HL-60/S4 (cell line): ENCODE measurements around the gene PTPN2.
"Not testable (repeated sequence)": the region's sequence is repeated elsewhere in the genome, so short reads cannot be mapped to it uniquely, and the experiment has no call there.

Source experiments
- in situ Hi-C: fragments of 300-500 bp; cut with MboI; formaldehyde crosslinking; loops from 2 replicates; pipeline ENCODE4 v1.14.3; 2022; ENCODE audit warnings: low sequenced_read_pairs

Gene PTPN2

DNA sequence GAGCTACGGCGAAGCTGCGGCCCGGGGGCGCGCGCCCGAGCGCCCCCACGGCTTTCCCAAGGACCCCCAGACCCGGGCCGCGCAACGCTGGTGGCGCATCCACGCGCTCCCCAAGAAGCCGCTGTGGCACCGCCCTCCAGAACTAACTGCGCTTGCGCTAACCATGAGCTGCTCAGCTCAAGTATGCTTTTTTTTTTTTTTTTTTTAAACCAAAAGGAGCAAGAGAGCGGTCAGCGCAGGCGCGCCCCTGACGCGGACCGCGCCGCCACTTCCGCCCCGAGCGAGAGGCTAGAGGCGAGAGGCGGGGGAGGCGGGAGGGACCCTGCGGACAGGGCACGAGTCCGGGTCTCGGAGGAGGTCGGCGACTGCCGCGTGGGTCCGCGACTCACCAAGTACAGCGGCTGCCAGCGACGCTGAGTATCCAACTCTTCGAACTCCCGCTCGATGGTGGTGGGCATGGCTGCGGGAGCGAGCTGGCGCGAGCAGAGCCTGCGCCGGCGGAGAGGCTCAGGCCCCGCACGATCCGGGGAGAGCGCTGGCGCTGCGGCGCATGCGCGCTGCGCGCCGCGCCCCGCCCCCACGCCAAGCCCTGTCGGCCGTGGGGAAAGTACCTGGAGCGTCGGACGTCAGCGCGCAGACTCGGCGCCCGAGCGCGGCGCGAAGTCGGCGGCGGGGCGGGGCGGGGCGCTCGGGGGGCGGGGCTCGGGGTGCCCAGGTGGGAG lies at the start of gene PTPN2:
PTPN2 (minus strand) TSS at position 554 of the 722 bp plus-strand sequence; CDS start at position 458, 96 bp downstream.
- in situ Hi-C loops: no loop called here

DNA sequence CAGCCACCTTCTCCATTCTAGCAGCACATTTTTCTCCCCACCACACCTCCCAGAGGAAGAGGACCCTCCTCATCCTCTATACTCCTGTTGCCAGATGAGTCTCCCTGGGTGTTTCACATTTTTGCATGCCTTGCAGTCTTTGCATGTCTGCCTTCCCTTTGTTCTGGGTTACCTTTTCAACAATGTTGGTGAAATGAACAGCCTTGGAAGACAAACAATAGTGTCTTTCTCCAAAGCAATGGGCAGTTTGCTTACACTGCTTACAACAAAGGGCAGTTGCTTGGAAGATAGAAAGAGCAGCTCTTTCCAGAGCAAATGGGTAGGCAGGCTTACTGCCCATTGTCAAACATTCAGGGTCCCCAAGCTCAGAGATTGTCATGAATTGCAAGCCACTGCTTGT lies 49.3 kb upstream of the PTPN2 start:
- in situ Hi-C loops: loop anchor here (25.0 kb wide), 1 partner anchor 546 kb away; the partner anchor contains the start of gene AFG3L2

DNA sequence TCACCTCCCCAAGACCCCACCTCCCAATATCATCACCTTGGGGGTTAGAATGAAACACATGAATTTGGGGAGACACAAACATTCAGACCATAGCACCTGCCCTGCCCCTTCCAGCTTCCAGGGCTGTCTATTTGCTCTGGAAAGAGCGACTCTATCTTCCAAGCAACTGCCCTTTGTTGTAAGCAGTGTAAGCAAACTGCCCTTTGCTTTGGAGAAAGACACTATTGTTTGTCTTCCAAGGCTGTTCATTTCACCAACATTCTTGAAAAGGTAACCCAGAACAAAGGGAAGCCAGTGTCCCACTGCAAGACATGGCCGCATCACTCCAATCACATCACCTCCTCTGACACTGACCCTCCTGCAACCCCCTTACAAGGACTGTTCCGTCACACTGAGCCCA lies 46.9 kb upstream of the PTPN2 start:
- in situ Hi-C loops: loop anchor here (25.0 kb wide), 1 partner anchor 544 kb away; the partner anchor contains the start of gene AFG3L2

DNA sequence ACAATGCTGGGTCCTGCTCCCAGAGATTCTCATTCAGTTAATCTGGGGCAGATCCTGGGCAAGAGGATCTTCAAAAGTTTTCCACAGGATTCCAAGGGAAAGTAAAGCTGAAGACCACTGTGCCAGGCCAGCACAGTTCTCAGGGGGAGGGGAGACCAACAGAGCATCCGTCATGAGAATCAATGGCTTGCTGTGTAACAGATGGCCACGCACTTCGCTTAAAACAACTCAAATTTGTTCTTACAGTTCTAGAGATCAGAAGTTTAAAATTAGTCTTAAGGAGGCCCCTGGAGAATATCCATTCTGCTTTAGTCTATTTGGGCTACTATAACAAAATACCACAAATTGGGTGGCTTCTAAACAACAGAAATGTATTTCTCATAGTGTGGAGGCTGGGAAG lies 46.3 kb upstream of the PTPN2 start:
- in situ Hi-C loops: loop anchor here (25.0 kb wide), 1 partner anchor 543 kb away; the partner anchor contains the start of gene AFG3L2

DNA sequence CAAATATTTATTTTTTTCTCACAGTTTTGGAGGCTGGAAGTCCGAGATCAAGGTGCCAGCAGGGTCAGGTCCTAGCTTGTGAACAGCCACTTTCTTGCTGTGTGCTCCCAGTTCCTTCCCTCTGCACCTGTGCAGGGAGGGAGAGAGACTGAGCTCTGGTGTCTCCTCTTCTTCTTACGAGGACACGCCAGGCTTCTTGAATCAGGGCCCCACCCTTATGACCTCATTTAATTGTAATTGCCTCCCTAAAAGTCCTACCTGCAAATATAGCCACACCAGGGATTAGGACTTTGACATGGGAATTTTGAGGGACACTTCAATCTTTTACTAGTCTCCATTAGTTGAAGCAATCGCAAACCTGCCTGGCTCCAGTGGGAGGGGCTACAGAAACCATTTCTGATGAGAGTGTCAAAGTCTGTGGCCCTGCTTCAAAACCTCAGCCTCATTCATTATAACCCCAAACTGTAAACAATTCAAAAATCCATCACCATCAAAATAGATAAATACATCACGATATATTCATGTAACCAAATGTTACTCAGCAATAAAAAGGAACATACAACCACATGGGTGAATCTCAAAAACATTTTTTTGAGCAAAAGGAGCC lies 45.5 kb upstream of the PTPN2 start:
- in situ Hi-C loops: loop anchor here (25.0 kb wide), 1 partner anchor 542 kb away; the partner anchor contains the start of gene AFG3L2

DNA sequence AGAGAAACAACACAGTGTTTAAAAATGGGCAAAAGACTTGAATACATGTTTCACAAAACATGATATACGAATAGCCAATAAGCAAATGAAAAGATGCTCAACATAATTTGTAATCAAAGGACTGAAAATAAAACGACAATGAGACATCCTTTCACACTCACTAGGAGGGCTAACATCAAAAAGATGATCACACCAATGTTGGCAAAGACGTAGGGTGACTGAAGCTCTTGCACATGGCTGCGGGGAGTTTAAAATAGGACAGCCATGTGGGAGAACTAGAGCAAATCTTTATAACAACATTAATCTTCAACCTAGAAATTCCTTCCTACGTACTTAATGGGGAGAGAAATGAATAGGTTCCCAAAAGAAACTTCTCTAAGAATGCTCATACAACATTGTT lies 44.6 kb upstream of the PTPN2 start:
- in situ Hi-C loops: loop anchor here (25.0 kb wide), 1 partner anchor 541 kb away; the partner anchor contains the start of gene AFG3L2

DNA sequence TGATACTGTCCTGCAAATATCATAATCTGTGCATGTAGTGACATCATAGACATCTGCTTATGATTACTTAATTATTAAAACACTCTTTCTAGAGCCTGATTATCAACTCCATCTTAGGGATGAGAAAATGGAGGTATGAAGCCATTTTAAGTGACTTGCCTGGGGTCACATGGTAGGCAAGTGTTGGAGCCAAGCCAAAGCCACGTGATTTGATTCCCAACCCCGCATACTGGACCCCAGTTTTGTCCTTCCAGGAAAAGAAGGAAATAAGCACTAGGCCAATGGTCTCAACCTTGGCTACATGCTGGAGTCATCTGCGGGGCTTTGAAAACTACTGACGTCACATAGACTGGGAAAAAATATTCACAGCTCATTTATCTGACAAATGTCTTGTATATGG lies 44.2 kb upstream of the PTPN2 start:
- in situ Hi-C loops: loop anchor here (25.0 kb wide), 1 partner anchor 541 kb away; the partner anchor contains the start of gene AFG3L2

DNA sequence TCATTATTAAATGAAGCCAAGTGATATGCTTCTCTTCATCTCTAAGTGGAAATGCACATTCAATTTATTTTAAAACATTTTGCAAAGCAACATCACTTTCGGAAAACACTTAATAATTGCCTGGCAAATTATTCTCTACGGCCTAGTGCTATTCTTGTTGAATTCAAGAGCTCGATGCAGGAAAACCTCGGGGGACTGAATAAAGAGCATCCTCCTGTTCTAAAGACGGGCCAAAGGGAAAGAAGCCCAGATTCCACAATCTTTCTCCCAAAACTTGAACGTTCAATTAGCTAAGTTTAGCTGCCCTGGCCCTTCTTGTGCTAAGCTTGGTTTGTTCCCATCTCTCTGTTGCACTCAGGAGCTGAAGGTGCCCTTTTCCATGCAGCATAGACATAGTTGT lies 40.6 kb upstream of the PTPN2 start:
- in situ Hi-C loops: loop anchor here (25.0 kb wide), 1 partner anchor 537 kb away; the partner anchor contains the start of gene AFG3L2

DNA sequence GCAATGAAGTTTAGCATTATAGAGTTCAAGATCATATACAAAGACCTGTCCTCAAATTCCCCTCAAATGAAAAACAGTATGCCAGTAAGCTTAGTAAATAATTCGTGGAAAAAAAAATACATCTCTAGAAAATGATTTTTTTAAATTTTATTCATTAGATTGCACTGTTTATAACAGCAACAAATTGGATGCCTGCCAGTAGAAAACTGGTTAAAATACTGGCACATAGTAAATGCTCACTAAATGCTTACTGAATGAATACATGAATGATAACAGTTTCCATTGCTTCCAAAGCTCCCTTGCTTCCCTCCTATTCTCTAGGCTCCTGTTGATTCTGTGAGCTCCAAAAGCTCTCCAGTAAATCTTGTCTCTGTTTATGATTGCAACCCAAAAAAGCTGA lies 38.2 kb upstream of the PTPN2 start:
- in situ Hi-C loops: no loop called here

DNA sequence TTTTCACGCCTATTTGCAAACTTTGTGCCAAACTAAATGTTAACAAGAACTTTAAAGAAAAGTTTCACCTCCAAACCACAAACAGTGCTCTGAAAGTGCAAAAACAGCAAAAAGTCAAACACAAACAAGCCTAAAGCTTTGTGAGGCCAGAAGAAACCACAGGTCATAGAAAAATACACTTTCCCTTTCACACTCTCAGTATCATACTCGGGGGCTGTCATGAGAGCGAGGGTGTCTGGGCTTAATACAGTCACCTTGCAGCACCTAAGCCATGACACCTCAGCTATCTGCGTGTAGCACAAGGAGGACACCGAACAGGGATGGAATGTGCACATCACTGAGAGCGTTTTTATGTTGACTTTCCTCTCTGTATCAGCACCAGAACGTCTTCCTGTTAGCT lies 37.1 kb upstream of the PTPN2 start:
- in situ Hi-C loops: no loop called here

DNA sequence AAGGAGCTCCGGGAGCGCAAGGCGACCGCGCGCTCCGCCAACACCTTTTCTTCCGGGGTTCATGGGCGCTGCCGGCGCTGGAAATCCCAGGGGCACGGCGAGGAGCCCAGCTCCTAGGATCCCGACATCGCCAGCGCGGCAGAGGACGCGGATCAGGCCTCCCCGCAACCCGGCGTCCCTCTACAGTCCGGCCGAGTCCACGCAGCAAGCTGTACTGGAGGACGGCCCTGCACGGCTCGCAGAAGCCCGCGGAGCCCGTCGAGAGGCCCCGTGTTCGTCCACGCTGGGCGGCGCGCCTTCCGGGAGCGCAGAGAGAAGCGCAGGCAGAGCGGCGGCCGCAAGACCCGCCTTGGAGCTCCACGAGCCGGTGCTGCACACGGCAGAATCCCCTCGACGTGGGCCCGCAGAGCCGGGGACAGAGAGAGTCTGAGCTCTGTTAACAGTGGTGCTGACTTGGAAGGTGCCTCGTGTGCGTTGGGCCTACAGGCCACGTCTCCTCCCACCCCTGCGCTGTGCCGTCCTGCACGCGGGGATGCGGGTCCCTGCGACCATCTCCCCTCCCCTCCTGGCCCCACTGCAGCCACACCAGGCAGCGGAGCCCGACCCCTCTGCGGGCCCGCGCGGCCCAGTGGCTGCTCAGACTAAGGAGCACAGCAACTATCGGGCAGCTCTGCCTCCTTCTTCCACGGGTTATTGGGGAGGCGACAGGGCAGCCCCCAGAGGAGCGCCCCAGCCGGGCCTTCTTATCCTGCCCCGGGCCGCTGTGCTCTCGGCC lies 28.1 kb upstream of the PTPN2 start:
- in situ Hi-C loops: no loop called here

DNA sequence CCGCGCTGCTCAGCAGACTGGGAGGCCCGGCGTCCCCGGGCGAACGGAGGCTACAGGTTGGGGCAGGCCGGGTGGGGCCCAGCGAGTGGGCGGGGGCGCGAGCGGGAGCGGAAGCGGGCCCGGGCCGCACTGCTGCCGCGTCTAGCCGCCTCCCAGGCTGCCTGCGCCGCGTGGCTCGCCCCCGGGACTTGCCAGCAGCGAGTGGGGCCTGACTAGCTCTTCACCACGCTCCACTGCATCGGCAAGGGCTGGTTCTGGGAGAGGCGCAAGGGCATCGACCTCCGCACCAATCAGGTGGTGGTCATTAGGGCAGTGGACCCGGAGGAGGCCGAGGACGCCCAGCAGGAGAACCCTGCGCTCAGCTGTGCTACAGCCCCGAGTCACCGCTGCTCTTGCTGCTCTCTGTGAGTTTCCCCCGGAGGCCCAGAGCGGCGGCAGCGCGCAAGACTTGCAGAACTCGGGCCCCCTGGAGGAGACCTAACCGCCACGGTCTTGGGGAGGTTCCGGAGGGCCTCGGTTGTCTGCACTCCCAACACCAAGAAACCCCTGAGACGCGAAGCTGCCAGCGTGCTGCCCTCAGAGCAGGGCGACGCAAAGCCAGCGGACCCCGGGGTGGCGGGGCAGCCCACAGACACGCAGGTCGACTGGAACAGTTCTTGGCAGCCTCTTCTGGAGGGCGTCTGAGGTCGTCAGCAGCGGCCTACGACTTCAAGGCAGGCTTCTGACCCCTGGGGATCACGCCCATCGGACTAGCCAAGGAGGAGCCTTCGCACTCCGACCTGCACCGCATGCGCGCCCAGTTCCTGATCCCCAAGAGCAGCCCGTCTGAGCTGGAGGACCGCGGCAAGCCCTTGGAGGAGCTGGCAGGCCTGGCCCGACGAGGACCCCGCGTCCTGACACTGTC lies 27.2 kb upstream of the PTPN2 start:
- in situ Hi-C loops: no loop called here

DNA sequence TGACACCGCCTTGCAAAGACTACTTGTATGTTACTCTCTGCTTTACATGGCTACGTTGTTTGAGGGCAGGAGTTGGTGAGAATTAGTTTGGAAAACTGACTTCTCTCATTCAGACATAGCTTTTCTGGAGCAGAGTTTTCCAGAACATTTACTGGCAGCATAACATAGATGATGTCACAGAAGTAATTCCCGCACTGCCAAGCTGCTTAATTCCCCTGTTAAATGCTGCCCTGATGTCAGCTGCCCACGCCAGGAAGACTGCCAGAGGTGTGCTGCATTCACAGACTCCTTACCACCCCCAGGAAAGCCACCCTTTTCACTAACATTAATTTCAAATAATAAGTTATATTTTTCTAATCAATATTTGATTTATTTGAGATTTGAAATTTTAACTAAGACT lies 24.7 kb upstream of the PTPN2 start:
- in situ Hi-C loops: no loop called here

DNA sequence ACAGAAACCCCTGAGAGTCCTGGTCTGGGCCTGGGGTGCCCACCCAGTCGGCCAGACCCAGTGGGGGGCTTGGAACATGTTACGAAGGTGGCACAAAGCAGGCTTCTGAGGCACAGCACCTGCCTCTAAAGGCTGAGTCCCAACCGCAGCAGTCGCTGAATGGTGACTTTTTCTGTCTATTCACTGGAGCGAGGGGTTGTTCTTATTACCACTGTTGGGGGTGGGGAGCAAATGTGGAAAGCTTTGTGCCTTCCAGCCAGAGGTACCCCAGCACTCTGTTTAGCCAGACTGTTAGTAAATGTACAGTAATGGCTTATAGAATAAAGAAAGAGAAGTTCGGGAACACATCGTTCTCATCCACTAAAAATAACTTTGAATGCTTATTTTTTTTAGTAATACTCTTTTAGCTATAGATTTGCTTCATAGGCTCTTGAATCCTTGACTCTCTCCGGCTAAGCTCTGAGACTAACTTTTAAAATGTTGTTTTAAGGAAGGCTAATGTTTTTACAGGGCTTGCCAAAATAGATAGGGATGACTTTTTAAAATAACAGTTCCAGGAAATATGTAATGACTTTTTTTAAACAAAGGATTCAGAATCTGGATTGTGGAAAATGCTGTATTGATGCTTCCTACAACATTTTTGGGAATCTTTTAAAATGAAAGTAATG lies 23.4 kb upstream of the PTPN2 start:
- in situ Hi-C loops: no loop called here

DNA sequence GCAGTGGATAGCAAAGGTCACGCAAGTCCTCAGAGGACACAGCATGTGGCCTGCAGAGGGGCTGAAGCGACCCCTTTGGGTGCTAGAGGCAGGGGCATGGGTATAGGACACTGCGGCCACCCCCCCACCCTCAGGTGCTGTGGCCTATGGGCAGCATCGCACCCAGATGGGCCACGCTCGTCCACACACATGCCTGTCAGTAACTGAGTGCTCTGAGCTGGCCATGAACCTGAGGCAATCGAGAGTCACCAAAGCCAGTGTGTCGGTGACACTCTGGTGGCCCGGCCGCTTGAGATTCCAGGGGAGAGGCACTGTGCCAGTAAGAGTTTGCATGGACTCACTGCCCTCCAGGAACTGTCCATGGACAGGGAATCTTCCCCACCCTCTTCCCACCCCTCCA lies 22.7 kb upstream of the PTPN2 start:
- in situ Hi-C loops: no loop called here

DNA sequence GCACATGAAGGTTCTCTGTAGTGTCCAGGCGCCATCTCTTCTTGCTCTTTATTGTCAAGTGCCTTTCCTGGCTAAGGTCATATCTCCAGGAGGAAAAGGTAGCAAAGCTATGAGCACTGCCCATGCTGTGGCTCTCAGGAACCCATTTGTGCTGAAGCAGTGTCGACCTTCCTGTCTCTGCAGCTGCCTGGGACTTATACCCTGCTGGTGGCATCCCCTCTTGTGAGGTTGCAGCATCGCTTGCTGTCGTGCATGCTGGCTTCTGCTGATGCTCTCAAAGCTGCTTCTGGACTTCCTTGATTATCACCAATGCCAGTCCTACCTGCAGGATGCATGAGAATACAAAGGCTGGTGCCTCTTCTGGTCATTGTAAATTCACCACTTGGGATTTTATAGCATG lies 22.1 kb upstream of the PTPN2 start:
- in situ Hi-C loops: no loop called here

DNA sequence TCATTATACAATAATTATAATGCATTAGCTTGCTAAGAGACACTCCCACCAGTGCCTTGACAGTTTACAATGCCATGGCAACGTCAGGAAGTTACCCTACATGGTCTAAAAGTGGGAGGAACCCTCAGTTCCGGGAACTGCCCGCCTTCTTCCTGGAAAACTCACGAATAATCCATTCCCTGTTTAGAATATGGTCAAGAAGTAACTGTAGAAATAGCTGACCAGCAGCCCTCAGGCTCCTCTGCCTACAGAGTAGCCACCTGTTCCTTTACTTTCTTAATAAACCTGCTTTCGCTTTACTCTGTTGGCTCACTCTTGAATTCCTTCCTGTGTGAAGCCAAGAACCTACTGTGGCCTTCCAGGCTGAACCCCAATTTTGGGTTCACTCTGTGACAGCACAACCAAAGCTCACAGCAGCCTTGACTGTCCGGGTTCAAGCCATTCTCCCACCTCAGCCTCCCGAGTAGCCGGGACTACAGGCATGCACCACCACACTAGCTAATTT lies 20.0 kb upstream of the PTPN2 start:
- in situ Hi-C loops: no loop called here

DNA sequence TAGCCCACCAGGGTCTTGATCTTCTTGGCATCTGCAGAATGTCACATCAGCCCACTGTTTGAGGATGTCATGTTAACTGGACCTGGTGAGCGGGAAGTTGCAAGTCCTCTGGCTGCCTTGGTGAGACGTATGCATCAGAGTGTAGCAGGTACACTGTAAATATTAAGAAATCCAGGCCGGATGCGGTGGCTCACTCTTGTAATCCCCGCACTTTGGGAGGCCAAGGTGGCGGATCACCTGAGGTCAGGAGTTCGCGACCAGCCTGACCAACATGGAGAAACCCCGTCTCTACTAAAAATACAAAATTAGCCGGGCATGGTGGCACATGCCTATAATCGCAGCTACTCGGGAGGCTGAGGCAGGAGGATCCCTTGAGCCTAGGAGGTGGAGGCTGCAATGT lies 17.2 kb upstream of the PTPN2 start:
- in situ Hi-C loops: not testable (repeated sequence)

DNA sequence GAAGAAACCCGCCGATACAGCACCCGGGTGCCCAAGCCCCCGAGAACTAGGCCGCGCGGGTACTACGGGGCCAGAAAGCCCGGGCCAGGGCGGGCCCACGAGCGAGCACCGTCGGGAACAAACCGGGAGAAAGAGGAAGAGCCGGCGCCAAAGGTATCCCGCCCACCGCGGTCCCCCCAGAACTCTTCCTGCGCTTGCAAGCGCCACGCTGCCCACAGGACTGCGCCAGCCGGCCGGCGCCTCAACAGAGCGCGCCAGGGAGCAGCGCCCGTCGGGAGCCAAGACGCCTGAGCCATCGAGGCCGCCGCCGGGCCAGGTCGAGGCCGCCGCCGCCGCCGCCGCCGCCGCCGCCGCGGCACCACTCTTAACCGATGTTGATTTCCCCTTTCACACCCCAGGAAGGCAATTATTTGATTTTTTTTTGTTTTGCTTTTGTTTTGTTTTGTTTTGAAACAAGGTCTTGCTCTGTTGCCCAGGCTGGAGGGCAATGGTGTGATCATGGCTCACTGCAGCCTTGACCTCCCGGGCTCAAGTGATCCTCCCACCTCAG lies 12.8 kb upstream of the PTPN2 start:
- in situ Hi-C loops: loop anchor here (10.0 kb wide), 1 partner anchor 162 kb away; no protein-coding TSS in a partner anchor
